Mesangial cell (primary cell): Measurements from ENCODE around the gene ARL6IP1. TPM values are rescaled to one million over a fixed set of nuclear protein-coding genes. Genes with fewer than 3 reads are reported as not detected.

Experiments
- total RNA-seq: library from RNA; depleted of rRNA; stranded (reverse); fragments of >200 nt; gene quantifications from 2 replicates; pipeline ENCODE4 v1.2.3, GENCODE V29; 2015

Gene ARL6IP1
- 153 and 402 TPM in 2 replicates for total RNA-seq

GRCh38 chr16:18801145-18801972 is at the start of gene ARL6IP1:
TSS of gene ARL6IP1 (minus strand) at chr16:18801549. CDS start at chr16:18801466, 83 bp downstream.

GRCh38 chr16:18789850-18790706 is 11.3 kb downstream of the ARL6IP1 start, which contains the start of gene RPS15A:
TSS of gene RPS15A (minus strand) at chr16:18790334. CDS start at chr16:18789113, 1,221 bp downstream.

Other genes with a start within 250 kb of the ARL6IP1 start
- gene NOMO2, start 239.5 kb downstream of the ARL6IP1 start, total RNA-seq = 112 and 126 TPM in 2 replicates
- 1,597 and 1,822 TPM in 2 replicates for gene RPS15A, start 11.2 kb downstream of the ARL6IP1 start, total RNA-seq
- 31.0 and 35.6 TPM in 2 replicates for gene SMG1, start 124.9 kb upstream of the ARL6IP1 start, total RNA-seq
- 0.33 and 0.76 TPM in 2 replicates for gene TMC7, start 182.4 kb upstream of the ARL6IP1 start, total RNA-seq